Measurements from ENCODE around the gene KIF13A. TPM values are rescaled to one million over a fixed set of nuclear protein-coding genes. Genes with fewer than 3 reads are reported as not detected.

The KIF13A gene
- total and polyA plus RNA-seq, 10 of the 15 experiments (the other 5 are each of a cell fraction or from before 2014, with no cell fraction given), result 0.02 to 0.26 (median 0.13) TPM; not detected in 2

DNA sequence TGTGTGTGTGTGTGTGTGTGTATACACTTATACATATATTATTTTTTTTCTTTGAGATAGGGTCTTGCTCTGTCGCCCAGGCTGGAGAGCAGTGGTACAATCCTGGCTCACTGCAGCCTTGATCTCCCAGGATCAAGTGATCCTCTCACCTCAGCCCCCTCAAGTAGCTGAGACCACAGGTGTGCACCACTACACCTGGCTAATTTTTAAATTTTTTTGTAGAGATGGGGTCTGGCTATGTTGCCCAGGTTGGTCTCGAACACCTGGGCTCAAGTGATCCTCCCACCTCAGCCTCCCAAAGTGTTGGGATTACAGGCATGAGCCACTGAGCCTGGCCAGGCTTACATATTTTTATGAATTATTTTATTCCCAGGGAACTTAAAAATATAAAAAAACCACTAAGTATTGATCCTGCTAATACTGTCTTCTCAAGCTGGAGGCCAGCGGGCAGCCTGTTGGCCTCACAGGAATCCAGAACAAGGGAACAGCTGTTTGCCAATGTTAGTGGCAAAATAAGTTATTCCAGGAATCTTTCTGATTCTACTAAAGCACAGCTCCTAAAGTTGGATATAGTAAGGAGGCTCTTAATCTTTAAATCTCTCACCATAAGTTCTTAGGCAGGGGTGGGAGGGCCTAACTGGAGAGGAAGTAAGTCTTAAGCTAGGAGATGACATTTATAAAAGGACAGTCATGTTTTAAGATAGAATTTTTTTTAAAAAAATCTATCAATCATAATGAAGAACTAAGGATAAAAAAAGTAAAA lies 145.2 kb downstream of the KIF13A start:
- ATAC-seq (no peak), DNase-seq (ENCODE audit: low read depth, low spot score) (no peak), FAIRE-seq (no peak)
- in situ Hi-C loops (cut with MboI), result no loop called here
- BruUV-seq (replicated peaks), result no TSS peak
- Histone ChIP-seq H2AFZ (ENCODE audit: control insufficient read depth, low read depth, low read length) (no peak overlapping the region), H3K4me1 (ENCODE audit: control insufficient read depth, insufficient read depth, low read length) (no peaks in the 10 kb centered on the region), H3K79me2 (ENCODE audit: control insufficient read depth, insufficient read depth, low read length) (no peaks in the 10 kb centered on the region), H3K4me3 (no peak overlapping the region), H3K27ac (ENCODE audit: control insufficient read depth, insufficient read depth) (no peak overlapping the region), H3K4me2 (ENCODE audit: control insufficient read depth, insufficient read depth) (no peak overlapping the region), H3K36me3 (ENCODE audit: control insufficient read depth in 2 of 2, insufficient read depth in 2 of 2, low read length in 1 of 2) (no peaks in the 10 kb centered on the region), H4K20me1 (ENCODE audit: control insufficient read depth, insufficient read depth) (no peaks in the 10 kb centered on the region), H3K27me3 (replicated peaks in 1 of 2; ENCODE audit: control insufficient read depth in 2 of 2, insufficient read depth in 2 of 2, low read length in 1 of 2) (no peaks in the 10 kb centered on the region; a peak in 2 of 4 replicates), H3K9ac (ENCODE audit: control insufficient read depth, insufficient read depth, low read length) (no peak overlapping the region), H3K9me3 (replicated peaks; ENCODE audit: control insufficient read depth, insufficient read depth, low read length) (no peaks in the 10 kb centered on the region)
- CTCF ChIA-PET, result interaction anchor here (0.6 kb wide), 1 partner anchor 398 kb away, joined by 3 read pairs; no protein-coding TSS in a partner anchor
- RAD21 ChIA-PET (ENCODE audit: unreplicated experiment), result no interaction called here
- no peak for TF ChIP-seq IKZF1 (conservative IDR thresholded peaks at IDR 0.05)
- no peak for TF ChIP-seq SMAD1 (IDR thresholded peaks at IDR 0.05; ENCODE audit: low read depth, partially characterized antibody)
- TF ChIP-seq, protein P1, sequence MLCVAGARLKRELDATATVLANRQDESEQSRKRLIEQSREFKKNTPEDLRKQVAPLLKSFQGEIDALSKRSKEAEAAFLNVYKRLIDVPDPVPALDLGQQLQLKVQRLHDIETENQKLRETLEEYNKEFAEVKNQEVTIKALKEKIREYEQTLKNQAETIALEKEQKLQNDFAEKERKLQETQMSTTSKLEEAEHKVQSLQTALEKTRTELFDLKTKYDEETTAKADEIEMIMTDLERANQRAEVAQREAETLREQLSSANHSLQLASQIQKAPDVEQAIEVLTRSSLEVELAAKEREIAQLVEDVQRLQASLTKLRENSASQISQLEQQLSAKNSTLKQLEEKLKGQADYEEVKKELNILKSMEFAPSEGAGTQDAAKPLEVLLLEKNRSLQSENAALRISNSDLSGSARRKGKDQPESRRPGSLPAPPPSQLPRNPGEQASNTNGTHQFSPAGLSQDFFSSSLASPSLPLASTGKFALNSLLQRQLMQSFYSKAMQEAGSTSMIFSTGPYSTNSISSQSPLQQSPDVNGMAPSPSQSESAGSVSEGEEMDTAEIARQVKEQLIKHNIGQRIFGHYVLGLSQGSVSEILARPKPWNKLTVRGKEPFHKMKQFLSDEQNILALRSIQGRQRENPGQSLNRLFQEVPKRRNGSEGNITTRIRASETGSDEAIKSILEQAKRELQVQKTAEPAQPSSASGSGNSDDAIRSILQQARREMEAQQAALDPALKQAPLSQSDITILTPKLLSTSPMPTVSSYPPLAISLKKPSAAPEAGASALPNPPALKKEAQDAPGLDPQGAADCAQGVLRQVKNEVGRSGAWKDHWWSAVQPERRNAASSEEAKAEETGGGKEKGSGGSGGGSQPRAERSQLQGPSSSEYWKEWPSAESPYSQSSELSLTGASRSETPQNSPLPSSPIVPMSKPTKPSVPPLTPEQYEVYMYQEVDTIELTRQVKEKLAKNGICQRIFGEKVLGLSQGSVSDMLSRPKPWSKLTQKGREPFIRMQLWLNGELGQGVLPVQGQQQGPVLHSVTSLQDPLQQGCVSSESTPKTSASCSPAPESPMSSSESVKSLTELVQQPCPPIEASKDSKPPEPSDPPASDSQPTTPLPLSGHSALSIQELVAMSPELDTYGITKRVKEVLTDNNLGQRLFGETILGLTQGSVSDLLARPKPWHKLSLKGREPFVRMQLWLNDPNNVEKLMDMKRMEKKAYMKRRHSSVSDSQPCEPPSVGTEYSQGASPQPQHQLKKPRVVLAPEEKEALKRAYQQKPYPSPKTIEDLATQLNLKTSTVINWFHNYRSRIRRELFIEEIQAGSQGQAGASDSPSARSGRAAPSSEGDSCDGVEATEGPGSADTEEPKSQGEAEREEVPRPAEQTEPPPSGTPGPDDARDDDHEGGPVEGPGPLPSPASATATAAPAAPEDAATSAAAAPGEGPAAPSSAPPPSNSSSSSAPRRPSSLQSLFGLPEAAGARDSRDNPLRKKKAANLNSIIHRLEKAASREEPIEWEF (IDR thresholded peaks at IDR 0.05; ENCODE audit: insufficient replicate concordance, low read depth, low read length), result no peak
- TF ChIP-seq, protein P2, sequence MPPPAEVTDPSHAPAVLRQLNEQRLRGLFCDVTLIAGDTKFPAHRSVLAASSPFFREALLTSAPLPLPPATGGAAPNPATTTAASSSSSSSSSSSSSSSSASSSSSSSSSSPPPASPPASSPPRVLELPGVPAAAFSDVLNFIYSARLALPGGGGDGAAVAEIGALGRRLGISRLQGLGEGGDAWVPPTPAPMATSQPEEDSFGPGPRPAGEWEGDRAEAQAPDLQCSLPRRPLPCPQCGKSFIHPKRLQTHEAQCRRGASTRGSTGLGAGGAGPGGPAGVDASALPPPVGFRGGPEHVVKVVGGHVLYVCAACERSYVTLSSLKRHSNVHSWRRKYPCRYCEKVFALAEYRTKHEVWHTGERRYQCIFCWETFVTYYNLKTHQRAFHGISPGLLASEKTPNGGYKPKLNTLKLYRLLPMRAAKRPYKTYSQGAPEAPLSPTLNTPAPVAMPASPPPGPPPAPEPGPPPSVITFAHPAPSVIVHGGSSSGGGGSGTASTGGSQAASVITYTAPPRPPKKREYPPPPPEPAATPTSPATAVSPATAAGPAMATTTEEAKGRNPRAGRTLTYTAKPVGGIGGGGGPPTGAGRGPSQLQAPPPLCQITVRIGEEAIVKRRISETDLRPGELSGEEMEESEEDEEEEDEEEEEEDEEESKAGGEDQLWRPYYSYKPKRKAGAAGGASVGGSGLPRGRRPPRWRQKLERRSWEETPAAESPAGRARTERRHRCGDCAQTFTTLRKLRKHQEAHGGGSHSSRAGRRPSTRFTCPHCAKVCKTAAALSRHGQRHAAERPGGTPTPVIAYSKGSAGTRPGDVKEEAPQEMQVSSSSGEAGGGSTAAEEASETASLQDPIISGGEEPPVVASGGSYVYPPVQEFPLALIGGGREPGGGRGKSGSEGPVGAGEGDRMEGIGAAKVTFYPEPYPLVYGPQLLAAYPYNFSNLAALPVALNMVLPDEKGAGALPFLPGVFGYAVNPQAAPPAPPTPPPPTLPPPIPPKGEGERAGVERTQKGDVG (CRISPR knock-in tag; IDR thresholded peaks at IDR 0.05), result no peak
- no peak for TF ChIP-seq ESRRA (IDR thresholded peaks at IDR 0.05; ENCODE audit: low read length)
- TF ChIP-seq FOXM1 (IDR thresholded peaks at IDR 0.05; ENCODE audit: low read depth, low read length), result no peak
- TF ChIP-seq SREBF1 (IDR thresholded peaks at IDR 0.05; ENCODE audit: low read length), result no peak
- TF ChIP-seq, protein P3, sequence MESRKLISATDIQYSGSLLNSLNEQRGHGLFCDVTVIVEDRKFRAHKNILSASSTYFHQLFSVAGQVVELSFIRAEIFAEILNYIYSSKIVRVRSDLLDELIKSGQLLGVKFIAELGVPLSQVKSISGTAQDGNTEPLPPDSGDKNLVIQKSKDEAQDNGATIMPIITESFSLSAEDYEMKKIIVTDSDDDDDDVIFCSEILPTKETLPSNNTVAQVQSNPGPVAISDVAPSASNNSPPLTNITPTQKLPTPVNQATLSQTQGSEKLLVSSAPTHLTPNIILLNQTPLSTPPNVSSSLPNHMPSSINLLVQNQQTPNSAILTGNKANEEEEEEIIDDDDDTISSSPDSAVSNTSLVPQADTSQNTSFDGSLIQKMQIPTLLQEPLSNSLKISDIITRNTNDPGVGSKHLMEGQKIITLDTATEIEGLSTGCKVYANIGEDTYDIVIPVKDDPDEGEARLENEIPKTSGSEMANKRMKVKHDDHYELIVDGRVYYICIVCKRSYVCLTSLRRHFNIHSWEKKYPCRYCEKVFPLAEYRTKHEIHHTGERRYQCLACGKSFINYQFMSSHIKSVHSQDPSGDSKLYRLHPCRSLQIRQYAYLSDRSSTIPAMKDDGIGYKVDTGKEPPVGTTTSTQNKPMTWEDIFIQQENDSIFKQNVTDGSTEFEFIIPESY (IDR thresholded peaks at IDR 0.05), result no peak
- POLR2A ChIA-PET, result interaction anchor here (0.6 kb wide), 1 partner anchor 87 kb away, joined by 3 read pairs; no protein-coding TSS in a partner anchor
- SMC1A ChIA-PET (ENCODE audit: uncharacterized antibody, unreplicated experiment), result no interaction called here
- 84% methylated on average over 3 of the region's 3 CpGs for WGBS (ENCODE audit: insufficient coverage, insufficient replicate concordance, low lambda C conversion rate, missing lambda C conversion rate)
- intact Hi-C loops (cut with micrococcal nuclease; ENCODE audit: unreplicated experiment), result no loop called here

All from GM12878 (cell line).